ENCODE data around the gene ASPSCR1. TPM values are rescaled to one million over a fixed set of nuclear protein-coding genes. Genes with fewer than 3 reads are reported as not detected.
A peak's percentile ranks its signal among the peaks of the same experiment; 100 is the strongest.

Gene ASPSCR1
- total RNA-seq, 1 donor from 2014 or later: 55.5 TPM

DNA sequence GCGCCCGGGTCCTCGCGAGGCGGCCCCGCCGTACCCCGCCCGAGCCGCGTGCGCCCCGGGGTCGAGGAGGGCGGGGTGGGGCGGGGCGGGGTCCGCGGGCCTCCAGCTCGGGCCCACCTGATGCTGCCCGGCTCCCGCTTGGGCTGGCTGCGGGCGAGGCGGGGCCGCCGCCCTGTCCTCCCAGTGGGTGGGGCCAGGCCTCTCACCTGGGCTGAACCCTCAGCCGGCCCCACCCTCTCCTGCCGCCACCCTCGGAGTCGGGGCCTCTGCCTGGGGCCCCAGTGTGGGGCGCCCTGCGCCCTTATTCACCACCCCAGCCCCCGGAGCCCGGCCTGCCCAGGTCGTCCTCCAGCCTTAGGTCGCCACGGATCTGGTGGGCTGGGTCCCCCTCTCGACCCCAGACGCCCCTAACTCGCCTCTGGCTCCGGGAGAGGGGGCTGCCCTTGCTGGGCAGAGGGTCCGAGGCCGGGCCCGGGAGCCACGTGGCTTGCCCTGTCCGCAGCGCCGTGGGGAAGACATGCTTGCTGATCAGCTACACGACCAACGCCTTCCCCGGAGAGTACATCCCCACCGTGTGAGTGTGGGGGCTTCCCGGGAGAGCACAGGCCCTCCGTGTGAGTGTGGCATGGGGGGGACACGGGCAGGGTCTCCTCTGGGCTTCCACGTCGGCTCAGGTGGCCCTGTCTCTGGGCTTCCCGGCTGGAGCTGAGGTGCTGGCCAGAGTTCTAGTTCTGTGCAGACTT lies 54.6 kb downstream of the ASPSCR1 start:
- Mint-ChIP-seq H3K36me3 (ENCODE audit: insufficient read depth) (peaks cover 13% of the 10 kb centered on the region), H3K27me3 (peaks cover 8% of the 10 kb centered on the region), H3K4me1 (ENCODE audit: low read depth) (peaks cover 3% of the 10 kb centered on the region), H3K27ac (no peak overlapping the region), H3K4me3 (ENCODE audit: low read depth) (peak overlapping the region; percentile 62), H3K9me3 (ENCODE audit: low read depth) (no peaks in the 10 kb centered on the region)
- no peak for TF ChIP-seq CTCF (IDR thresholded peaks at IDR 0.05; ENCODE audit: unreplicated experiment)
- no peak for DNase-seq (ENCODE audit: low spot score, unreplicated experiment)

DNA sequence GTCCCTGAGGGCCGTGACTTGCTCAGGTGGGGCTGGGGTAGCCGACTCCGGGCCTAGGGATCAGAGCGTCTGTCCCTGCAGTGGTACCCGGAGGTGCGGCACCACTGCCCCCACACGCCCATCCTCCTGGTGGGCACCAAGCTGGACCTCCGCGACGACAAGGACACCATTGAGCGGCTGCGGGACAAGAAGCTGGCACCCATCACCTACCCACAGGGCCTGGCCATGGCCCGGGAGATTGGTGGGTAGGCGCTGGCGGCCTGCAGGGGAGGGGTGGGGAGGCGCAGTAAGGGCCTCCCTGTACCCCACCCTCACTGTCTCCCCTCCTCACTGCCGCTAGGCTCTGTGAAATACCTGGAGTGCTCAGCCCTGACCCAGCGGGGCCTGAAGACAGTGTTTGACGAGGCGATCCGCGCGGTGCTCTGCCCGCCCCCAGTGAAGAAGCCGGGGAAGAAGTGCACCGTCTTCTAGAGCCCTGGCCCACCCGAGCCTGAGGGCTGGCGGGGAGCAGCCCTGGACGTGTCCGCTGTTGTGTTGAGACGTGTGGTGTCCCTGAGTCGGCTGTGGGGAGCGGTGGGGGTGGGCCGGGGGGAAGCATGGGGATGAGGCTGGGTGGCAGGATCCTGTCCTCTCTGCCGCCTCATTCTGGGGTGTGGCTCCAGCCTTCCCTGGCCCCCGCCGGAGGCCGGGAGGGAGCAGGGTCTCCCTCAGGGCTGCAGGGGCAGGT lies 56.1 kb downstream of the ASPSCR1 start:
- Mint-ChIP-seq H3K27me3 (peaks cover 8% of the 10 kb centered on the region), H3K9me3 (ENCODE audit: low read depth) (no peaks in the 10 kb centered on the region), H3K27ac (no peak overlapping the region), H3K36me3 (ENCODE audit: insufficient read depth) (peaks cover 9% of the 10 kb centered on the region), H3K4me3 (ENCODE audit: low read depth) (no peak overlapping the region), H3K4me1 (ENCODE audit: low read depth) (peaks cover 4% of the 10 kb centered on the region)
- TF ChIP-seq CTCF (IDR thresholded peaks at IDR 0.05; ENCODE audit: unreplicated experiment): no peak
- DNase-seq (ENCODE audit: low spot score, unreplicated experiment): no peak

GRCh38 chr17:82034371-82035011 lies 57.1 kb downstream of the ASPSCR1 start:
- TF ChIP-seq CTCF (IDR thresholded peaks at IDR 0.05; ENCODE audit: unreplicated experiment): no peak
- H3K9me3 Mint-ChIP-seq (ENCODE audit: low read depth): no peaks in the 10 kb centered on the region
- H3K4me3 Mint-ChIP-seq (ENCODE audit: low read depth): no peak overlapping the region
- H3K4me1 Mint-ChIP-seq (ENCODE audit: low read depth): peaks cover 4% of the 10 kb centered on the region
- no peak for DNase-seq (ENCODE audit: low spot score, unreplicated experiment)
- no peak overlapping the region for H3K27ac Mint-ChIP-seq
- peaks cover 7% of the 10 kb centered on the region for H3K36me3 Mint-ChIP-seq (ENCODE audit: insufficient read depth)
- peaks cover 14% of the 10 kb centered on the region for H3K27me3 Mint-ChIP-seq

DNA sequence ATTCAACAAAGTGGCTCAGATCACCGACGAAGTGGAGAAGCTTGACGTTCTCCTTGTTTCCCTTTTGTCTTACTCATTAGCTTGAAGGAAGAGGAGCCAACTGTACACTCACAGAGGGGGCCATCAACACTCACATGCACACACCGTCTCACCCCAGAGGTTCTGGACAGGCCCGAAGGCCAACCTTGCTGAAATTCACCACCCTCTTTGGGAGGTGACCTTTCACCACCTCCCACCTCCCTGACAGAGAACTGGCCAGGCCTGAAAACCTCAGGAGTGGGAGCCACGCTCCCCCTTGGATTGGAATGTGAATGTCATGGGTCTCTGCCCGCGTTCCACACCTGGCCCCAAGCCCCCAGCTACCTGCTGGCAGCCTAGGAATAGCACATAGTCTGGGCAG lies 58.1 kb downstream of the ASPSCR1 start:
- H3K27ac Mint-ChIP-seq: no peak overlapping the region
- no peak for DNase-seq (ENCODE audit: low spot score, unreplicated experiment)

More for the DNA sequence above, 58.1 kb downstream of the ASPSCR1 start:
- peaks cover 7% of the 10 kb centered on the region for H3K36me3 Mint-ChIP-seq (ENCODE audit: insufficient read depth)
- H3K4me3 Mint-ChIP-seq (ENCODE audit: low read depth): peak overlapping the region; percentile 53
- peaks cover 17% of the 10 kb centered on the region for H3K27me3 Mint-ChIP-seq
- no peaks in the 10 kb centered on the region for H3K9me3 Mint-ChIP-seq (ENCODE audit: low read depth)
- TF ChIP-seq CTCF (IDR thresholded peaks at IDR 0.05; ENCODE audit: unreplicated experiment): no peak
- H3K4me1 Mint-ChIP-seq (ENCODE audit: low read depth): peaks cover 4% of the 10 kb centered on the region

All from progenitor cell of endocrine pancreas (in vitro differentiated cells).